PC-9 (cell line): Measurements from ENCODE around the gene RREB1. TPM values are rescaled to one million over a fixed set of nuclear protein-coding genes. Genes with fewer than 3 reads are reported as not detected.

Experiments used
- BruUV-seq: library from RNA; stranded (reverse); fragments of 400-500 nt; replicated peaks from 2 replicates; lab custom pipeline; 2021; lab: Mats Ljungman, UMichigan
- CTCF ChIA-PET: fragments of 300-600 bp; sonication (Branson Sonifier 250); formaldehyde crosslinking; loops from one replicate; lab custom pipeline; 2022; ENCODE audit warnings: antibody characterized with exemption; lab: Charles Lee
- POLR2A ChIA-PET: fragments of 300-600 bp; sonication (Branson Sonifier 250); formaldehyde crosslinking; loops from one replicate; lab custom pipeline; 2022; ENCODE audit warnings: antibody characterized with exemption; ENCODE audit not compliant: unreplicated experiment; lab: Charles Lee
- DNase-seq, 2 experiments: peaks; one replicate each; pipeline versions ENCODE4 v3.0.0 to v3.0.0-alpha.2; 2015 to 2022; ENCODE audit warnings: mixed read lengths in 1 of 2
- H2AFZ ChIP-seq: fragments of 200-600 bp; sonication (generic); 2 replicates; pipeline ENCODE4 v1.8.1; 2017; ENCODE audit warnings: antibody characterized with exemption
- H3F3A ChIP-seq: fragments of 200-600 bp; sonication (generic); 2 replicates; pipeline ENCODE4 v1.8.1; 2017; ENCODE audit warnings: antibody characterized with exemption, mild to moderate bottlenecking, low read depth; ENCODE audit not compliant: insufficient read depth
- H3K27ac ChIP-seq: fragments of 200-600 bp; sonication (generic); 2 replicates; pipeline ENCODE4 v1.6.1; 2016; ENCODE audit warnings: mixed run types
- H3K27me3 ChIP-seq: fragments of 200-600 bp; sonication (generic); 2 replicates; pipeline ENCODE4 v1.6.1; 2016; ENCODE audit warnings: low read depth, mixed run types; ENCODE audit not compliant: insufficient read depth
- H3K36me3 ChIP-seq: fragments of 200-600 bp; sonication (generic); 2 replicates; pipeline ENCODE4 v1.6.1; 2016; ENCODE audit warnings: low read depth, mixed run types
- H3K4me1 ChIP-seq: fragments of 200-600 bp; sonication (generic); replicated peaks from 2 replicates; pipeline ENCODE4 v1.6.1; 2016; ENCODE audit warnings: mixed run types; ENCODE audit not compliant: insufficient read depth
- H3K4me2 ChIP-seq: fragments of 200-600 bp; sonication (generic); 2 replicates; pipeline ENCODE4 v1.6.1; 2017; ENCODE audit warnings: mixed run types
- H3K4me3 ChIP-seq: fragments of 200-600 bp; sonication (generic); 2 replicates; pipeline ENCODE4 v1.6.1; 2016; ENCODE audit warnings: mixed run types
- H3K79me2 ChIP-seq: fragments of 200-600 bp; sonication (generic); 2 replicates; pipeline ENCODE4 v1.6.1; 2017; ENCODE audit warnings: low read depth, mixed run types
- H3K9me2 ChIP-seq: fragments of 200-600 bp; sonication (generic); 2 replicates; pipeline ENCODE4 v1.8.1; 2017; ENCODE audit warnings: mild to moderate bottlenecking; ENCODE audit not compliant: insufficient read depth
- H3K9me3 ChIP-seq: fragments of 200-600 bp; sonication (generic); 2 replicates; pipeline ENCODE4 v1.8.1; 2016; ENCODE audit warnings: low read depth; ENCODE audit not compliant: insufficient read depth
- H4K20me1 ChIP-seq: fragments of 200-600 bp; sonication (generic); 2 replicates; pipeline ENCODE4 v1.8.1; 2017; ENCODE audit not compliant: insufficient read depth
- EZH2 ChIP-seq: fragments of 200-600 bp; sonication (generic); IDR thresholded peaks from 2 replicates; pipeline ENCODE4 v1.8.0; 2017; ENCODE audit warnings: antibody characterized with exemption, low read depth
- intact Hi-C: fragments of 100-400 bp; cut with micrococcal nuclease; formaldehyde crosslinking; loops from one replicate; pipeline ENCODE4 v1.10.0; 2022; ENCODE audit not compliant: unreplicated experiment
- total RNA-seq: library from RNA; stranded (reverse); gene quantifications from 2 replicates; pipeline ENCODE4 v1.2.3, GENCODE V29; 2021
- TF ChIP-seq, protein P1 (sequence below): fragments of 200-600 bp; sonication (generic); conservative IDR thresholded peaks from 2 replicates; pipeline ENCODE4 v1.6.1; 2017; ENCODE audit warnings: mixed run types, antibody characterized with exemption, mild to moderate bottlenecking, moderate library complexity

The RREB1 gene
- total RNA-seq, 1 experiment from 2014 or later, result 38.4 TPM

- DNase-seq, result no peak
- peaks cover 42% of the 10 kb centered on the region for H3K4me1 ChIP-seq
- peaks cover 94% of the 10 kb centered on the region for H3K79me2 ChIP-seq
- H3K4me2 ChIP-seq, result no peak overlapping the region
- no peaks in the 10 kb centered on the region for H3K9me3 ChIP-seq
- BruUV-seq, result no TSS peak
- H2AFZ ChIP-seq, result no peak overlapping the region
- H3F3A ChIP-seq, result peaks cover 6% of the 10 kb centered on the region; the same call in 1 of the 2 replicates
- H3K9me2 ChIP-seq, result no peaks in the 10 kb centered on the region
- no peaks in the 10 kb centered on the region for H4K20me1 ChIP-seq
- H3K36me3 ChIP-seq, result no peaks in the 10 kb centered on the region
- no peak overlapping the region for H3K4me3 ChIP-seq
- CTCF ChIA-PET, result no interaction called here
- H3K27ac ChIP-seq, result no peak overlapping the region
- POLR2A ChIA-PET, result interaction anchor here (0.6 kb wide), 2 partner anchors 107 to 122 kb away, joined by 3 to 4 read pairs; no protein-coding TSS in a partner anchor
- intact Hi-C loops, result no loop called here
- H3K27me3 ChIP-seq, result no peaks in the 10 kb centered on the region
- TF ChIP-seq, protein P1, sequence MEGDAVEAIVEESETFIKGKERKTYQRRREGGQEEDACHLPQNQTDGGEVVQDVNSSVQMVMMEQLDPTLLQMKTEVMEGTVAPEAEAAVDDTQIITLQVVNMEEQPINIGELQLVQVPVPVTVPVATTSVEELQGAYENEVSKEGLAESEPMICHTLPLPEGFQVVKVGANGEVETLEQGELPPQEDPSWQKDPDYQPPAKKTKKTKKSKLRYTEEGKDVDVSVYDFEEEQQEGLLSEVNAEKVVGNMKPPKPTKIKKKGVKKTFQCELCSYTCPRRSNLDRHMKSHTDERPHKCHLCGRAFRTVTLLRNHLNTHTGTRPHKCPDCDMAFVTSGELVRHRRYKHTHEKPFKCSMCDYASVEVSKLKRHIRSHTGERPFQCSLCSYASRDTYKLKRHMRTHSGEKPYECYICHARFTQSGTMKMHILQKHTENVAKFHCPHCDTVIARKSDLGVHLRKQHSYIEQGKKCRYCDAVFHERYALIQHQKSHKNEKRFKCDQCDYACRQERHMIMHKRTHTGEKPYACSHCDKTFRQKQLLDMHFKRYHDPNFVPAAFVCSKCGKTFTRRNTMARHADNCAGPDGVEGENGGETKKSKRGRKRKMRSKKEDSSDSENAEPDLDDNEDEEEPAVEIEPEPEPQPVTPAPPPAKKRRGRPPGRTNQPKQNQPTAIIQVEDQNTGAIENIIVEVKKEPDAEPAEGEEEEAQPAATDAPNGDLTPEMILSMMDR, result no peak
- no peak for TF ChIP-seq EZH2
These were observed 50.2 kb downstream of the RREB1 start for GRCh38 chr6:7157752-7158616.

GRCh38 chr6:7159790-7160525 lies 52.2 kb downstream of the RREB1 start:
- TF ChIP-seq, protein P1, result no peak
- no peak for TF ChIP-seq EZH2
- no TSS peak for BruUV-seq
- intact Hi-C loops, result no loop called here

GRCh38 chr6:7161253-7161623 lies 53.5 kb downstream of the RREB1 start:
- no TSS peak for BruUV-seq
- Histone ChIP-seq H3K4me3 (no peak overlapping the region), H3K36me3 (no peaks in the 10 kb centered on the region), H3K79me2 (peaks cover 86% of the 10 kb centered on the region), H3K27me3 (no peaks in the 10 kb centered on the region), H3K27ac (peak overlapping the region; percentile 85), H4K20me1 (no peaks in the 10 kb centered on the region), H3K4me2 (peak overlapping the region; percentile 43), H3F3A (peaks cover 6% of the 10 kb centered on the region; the same call in 1 of the 2 replicates), H2AFZ (no peak overlapping the region), H3K9me3 (no peaks in the 10 kb centered on the region), H3K4me1 (peaks cover 47% of the 10 kb centered on the region), H3K9me2 (no peaks in the 10 kb centered on the region)
- TF ChIP-seq EZH2, result no peak
- TF ChIP-seq, protein P1, result no peak
- DNase-seq, result no peak
- intact Hi-C loops, result no loop called here
- ChIA-PET CTCF (no interaction called here), POLR2A (no interaction called here)

More at GRCh38 chr6:7159790-7160525, 52.2 kb downstream of the RREB1 start:
- Histone ChIP-seq H3K4me1 (peaks cover 50% of the 10 kb centered on the region), H3K79me2 (peaks cover 91% of the 10 kb centered on the region), H3K4me2 (peak overlapping the region; percentile 43; the same call in 1 of the 2 replicates), H3K36me3 (no peaks in the 10 kb centered on the region), H2AFZ (no peak overlapping the region), H3K27ac (peak overlapping the region; percentile 85; the same call in 1 of the 2 replicates), H4K20me1 (no peaks in the 10 kb centered on the region), H3K9me3 (no peaks in the 10 kb centered on the region), H3K27me3 (no peaks in the 10 kb centered on the region), H3K4me3 (no peak overlapping the region), H3K9me2 (no peaks in the 10 kb centered on the region), H3F3A (peaks cover 6% of the 10 kb centered on the region; the same call in 1 of the 2 replicates)
- POLR2A ChIA-PET, result interaction anchor here (0.5 to 0.7 kb wide), 5 partner anchors 86 to 477 kb away, joined by 3 to 10 read pairs (median 3); no protein-coding TSS in a partner anchor
- CTCF ChIA-PET, result interaction anchor here (0.7 kb wide), 1 partner anchor 13 kb away, joined by 4 read pairs; no protein-coding TSS in a partner anchor
- no peak for DNase-seq
